Measurements from ENCODE around the gene DST.

DNA sequence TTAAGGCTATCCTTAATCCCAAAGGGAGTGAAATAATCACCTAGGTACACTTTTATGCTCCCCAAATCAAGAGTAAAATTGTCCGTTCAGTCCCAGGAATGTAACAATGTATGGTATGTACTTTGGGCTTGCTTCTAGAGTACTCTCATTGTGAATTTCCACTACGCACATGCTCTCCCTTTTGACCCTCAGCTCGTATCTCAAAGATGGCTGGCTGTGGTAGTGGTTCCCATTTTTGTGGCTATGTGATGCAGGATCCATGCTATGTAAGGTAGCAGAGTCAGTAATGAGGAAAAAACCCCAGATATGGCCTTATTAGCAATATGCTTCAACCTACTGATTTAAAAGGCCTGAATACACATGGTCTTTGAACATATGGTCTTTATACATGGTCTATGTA is 133.7 kb downstream of the DST start:
- TF ChIP-seq, protein P1, sequence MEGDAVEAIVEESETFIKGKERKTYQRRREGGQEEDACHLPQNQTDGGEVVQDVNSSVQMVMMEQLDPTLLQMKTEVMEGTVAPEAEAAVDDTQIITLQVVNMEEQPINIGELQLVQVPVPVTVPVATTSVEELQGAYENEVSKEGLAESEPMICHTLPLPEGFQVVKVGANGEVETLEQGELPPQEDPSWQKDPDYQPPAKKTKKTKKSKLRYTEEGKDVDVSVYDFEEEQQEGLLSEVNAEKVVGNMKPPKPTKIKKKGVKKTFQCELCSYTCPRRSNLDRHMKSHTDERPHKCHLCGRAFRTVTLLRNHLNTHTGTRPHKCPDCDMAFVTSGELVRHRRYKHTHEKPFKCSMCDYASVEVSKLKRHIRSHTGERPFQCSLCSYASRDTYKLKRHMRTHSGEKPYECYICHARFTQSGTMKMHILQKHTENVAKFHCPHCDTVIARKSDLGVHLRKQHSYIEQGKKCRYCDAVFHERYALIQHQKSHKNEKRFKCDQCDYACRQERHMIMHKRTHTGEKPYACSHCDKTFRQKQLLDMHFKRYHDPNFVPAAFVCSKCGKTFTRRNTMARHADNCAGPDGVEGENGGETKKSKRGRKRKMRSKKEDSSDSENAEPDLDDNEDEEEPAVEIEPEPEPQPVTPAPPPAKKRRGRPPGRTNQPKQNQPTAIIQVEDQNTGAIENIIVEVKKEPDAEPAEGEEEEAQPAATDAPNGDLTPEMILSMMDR (IDR thresholded peaks at IDR 0.05; ENCODE audit: poor library complexity) = no peak
- no peak for TF ChIP-seq EZH2phosphoT487 (IDR thresholded peaks at IDR 0.05; ENCODE audit: low read depth, severe bottlenecking, unreplicated experiment)

Data from hepatocyte (in vitro differentiated cells).